CD1c-positive myeloid dendritic cell (primary cell): ENCODE measurements around the gene RAB32.

Source experiments
- DNase-seq: peaks from one replicate; pipeline ENCODE4 v3.0.0-alpha.2; 2016; ENCODE audit errors: extremely low spot score

Gene RAB32

DNA sequence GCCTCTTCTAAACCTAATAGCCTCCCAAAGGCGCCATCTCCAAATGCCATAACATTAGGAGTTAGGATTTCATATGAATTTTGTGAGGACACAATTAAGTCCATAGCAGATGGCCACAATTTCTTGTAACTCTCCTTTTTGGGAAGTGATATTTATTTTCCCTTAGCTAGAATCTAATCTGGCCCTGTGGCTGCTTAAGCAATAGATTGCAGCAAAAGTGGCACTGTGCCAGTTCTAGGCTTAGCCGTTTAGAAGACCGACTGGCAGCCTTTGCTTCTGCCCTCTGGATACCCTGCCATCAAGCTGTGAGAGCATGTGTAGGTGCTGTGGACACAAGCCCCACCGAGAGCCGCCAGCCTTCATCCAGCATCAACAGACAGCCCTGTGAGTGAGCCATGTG is 39.2 kb downstream of the RAB32 start:
- peak; percentile 81 for DNase-seq

DNA sequence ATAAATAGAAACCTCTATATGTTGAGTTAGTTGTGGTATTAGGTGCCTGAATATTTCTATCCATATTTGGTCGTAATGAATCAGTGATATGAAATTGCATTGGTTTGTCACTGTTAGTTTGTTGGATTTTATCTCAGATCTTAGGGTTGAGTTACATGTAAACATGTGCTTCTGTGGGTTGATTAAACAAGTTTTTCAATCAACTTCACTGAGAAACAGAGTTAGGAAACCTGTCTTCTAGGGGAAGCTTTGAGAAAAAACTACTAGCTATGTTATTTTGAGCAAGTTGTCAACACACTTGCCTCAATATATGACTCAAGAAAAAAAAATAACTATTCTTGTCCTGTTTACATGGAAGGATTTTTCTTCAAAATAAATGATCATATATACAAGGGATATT is 40.3 kb downstream of the RAB32 start:
- no peak for DNase-seq

DNA sequence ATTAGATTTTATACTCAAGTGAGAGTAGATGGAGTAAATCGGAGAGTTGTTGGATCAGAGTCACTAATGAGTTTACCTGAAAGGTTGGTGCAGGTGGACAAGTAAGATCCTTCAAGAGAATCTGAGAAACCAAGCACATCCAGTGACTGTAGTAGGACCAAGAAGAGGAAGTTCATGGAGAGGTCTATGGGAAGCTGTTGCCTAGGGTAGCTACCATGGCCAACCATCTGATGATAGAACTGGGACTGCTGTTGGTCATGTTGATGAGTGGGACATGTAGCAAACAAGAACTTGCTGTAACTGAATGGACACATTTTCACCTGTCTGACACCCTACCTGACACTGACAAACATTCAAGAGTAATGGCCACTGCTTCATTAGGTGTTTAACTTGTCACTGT is 43.8 kb downstream of the RAB32 start:
- DNase-seq: peak; percentile 40

DNA sequence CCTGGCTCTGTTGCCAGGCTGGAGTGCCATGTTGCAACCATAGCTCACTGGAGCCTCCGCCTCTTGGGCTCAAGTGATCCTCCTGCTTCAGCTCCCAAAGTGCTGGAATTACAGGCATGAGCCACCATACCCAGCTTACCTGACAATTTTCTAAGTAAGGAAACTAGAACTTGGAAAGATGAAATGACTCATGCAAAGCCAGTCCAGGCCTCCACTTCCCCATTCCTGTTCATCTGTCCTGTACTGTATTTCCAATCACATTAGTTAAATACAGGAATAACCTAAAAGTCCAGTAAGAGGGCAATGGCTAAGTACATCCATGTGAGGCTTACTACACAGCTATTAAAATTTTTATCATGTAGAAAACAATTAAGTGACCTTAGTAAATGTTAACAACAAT is 46.9 kb downstream of the RAB32 start:
- DNase-seq: peak; percentile 66

DNA sequence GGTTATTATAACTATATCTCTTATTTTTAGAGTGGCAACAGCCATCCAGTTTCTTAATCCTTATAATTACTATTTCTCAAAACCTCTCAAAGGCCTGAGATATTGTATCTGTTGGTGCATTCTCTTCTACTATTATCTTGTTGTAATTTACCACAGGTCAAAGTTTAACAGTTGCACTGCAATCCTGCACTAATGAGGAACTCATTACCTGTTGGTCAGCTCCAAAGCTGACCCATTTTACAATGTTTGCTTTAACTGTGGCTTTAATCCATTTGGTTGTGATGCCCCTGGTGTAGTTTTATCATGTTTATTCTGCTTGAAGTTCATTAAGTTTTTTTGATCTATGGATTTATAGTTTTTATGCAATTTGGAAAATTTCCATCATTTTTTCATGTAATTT is 48.8 kb downstream of the RAB32 start:
- no peak for DNase-seq

DNA sequence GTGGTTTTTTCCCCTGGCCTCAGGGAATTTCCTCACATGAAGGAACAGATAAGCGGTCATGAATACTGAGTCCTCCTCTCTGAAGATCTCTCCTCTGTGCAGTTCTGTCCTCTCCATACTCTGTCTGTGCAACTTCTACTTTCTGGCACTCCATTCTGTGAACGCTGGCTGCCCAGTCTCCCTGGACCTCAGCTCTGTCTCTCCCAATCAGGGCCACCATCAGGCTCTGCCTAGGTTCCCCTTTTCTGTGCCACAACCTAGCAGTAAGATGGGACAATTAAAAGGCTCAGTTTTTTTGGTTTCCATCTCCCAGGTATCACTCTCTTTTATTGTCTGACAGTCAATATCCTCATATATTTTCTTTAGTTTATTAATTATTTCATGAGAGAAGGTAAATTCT is 50.4 kb downstream of the RAB32 start:
- DNase-seq: peak; percentile 49

DNA sequence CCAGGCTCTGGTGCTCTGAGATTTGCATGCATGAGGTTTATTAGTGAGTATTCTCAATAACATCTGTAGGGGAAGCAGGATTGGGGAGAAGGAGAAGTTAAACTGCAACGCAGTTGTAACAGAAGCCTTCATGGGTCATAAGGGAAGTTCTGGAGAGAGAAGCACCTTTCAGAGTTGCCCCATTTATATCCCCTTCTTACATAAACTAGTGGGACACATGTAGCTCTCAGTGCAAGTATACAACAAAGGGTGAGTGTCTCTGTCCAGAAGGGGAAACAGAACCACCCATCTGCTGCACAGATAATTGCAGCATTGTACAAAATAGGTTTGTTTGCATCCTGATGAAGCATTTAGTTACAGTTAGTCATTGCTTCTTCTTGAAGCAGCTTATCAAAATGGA is 50.9 kb downstream of the RAB32 start:
- peak; percentile 83 for DNase-seq

DNA sequence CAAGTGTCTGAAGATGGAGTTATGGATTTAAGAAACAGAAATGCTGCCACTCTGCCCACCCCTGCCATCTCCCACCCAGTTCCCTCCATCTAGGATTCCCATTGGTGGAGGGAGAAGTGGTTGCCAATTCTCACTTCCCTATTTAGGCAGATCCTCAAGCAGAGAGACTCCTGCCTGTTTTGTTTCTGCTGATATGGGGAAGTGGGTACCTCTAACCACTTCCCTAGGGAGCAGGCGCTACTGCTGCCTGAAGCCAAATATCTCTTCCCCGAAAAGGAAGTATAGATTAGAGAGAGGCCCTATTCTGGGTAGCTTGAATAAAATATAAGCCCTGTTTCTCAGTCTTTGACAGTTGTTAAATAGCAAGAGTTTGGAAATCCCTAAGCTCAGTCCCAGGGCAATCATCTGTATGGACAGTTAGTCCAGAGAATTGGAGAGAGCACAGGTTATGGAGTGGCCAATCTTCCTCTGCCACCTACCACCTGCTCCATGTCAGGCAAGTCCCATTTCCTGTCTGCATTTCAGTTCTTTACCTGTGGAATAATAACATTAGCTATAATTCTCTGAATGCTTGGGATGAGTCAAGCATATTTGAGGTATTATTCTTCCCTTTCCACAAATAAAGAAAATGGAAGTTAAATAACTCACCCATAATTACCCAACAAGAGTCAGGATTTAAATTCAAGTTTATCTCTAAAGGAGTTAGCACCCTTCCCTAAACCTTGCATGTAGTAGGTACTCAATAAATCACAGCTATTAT is 52.5 kb downstream of the RAB32 start:
- peak; percentile 90 for DNase-seq

DNA sequence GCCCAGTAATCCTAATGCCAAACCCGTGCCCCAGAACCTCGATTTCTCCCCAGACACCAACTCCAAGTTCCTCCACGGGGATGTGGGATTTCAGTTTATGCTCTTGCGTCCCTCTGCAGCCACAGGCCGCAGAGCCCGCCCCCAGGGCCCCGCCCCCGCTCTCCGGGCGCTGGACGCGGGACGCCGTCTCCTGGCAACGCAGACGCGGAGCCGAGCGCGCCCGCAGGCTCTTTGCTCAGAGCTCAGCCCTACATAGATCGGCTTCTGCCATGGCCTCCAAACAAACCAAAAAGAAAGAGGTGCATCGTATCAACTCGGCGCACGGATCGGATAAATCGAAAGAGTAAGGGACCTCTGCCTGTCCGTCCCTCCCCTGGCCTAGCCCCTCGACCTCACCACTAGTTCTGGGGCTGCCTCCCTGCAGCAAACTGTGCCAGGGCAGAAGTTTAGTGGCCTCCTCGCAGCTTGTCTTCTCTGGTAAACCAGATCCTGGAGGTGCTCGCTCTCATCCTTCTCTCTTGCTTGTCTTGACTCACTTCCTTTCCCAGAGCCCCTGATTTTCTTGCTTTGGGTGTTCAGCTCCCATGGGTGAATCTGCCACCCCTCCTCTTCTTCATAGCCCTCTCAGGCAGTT is 55.3 kb downstream of the RAB32 start, which contains the start of gene ADGB:
Gene ADGB, plus strand, starts transcription at position 201 of the 634 bp plus-strand sequence. Its CDS starts 69 bp downstream, at position 270.
- DNase-seq: peak; percentile 79

DNA sequence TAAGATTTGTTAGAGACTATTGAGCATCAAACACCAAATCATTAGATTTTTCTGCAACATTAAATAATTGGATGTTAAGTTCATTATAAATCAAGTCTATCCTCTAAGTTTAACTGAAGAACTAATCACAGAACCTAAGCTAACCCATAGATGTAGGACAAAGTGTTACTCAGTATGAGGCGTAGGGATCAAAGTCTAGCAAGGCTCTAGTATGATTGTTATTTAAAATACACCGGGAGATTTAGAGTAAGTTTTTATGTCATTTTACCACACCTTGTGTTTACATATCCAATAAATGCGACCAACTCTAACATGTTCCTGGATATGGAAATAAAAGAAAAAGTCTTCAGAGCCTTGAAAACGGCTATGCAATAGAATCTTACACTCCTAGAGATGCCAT is 57.7 kb downstream of the RAB32 start:
- no peak for DNase-seq

DNA sequence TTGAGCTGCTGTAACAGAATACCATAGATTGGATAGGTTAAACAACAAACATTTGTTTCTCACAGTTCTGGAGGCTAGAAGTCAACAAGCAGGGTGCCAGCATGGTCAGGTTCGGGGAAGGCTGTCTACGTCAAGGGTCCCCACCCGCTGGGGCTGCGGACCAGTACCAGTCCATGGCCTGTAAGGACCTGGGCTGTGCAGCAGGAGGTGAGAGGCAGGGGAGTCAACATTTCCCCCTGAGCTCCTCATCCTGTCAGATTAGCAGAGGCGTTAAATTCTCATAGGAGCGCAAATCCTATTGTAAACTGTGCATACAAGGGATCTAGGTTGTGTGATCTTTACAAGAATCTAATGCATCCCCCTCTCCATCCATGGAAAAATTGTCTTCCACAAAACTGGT is 58.9 kb downstream of the RAB32 start:
- DNase-seq: no peak
